Stimulated activated CD8-positive, alpha-beta memory T cell treated with anti-CD3 and anti-CD28 coated beads, Interleukin-4, amount 100 ng/mL, for 24 hours (primary cell): ENCODE measurements around the gene SOAT1.
"Not testable (repeated sequence)": the region's sequence is repeated elsewhere in the genome, so short reads cannot be mapped to it uniquely, and the experiment has no call there.

ENCODE experiments used
- DNase-seq: peaks from one replicate; pipeline ENCODE4 v3.0.0-alpha.2; 2020; ENCODE audit warnings: low read depth

SOAT1 gene

DNA sequence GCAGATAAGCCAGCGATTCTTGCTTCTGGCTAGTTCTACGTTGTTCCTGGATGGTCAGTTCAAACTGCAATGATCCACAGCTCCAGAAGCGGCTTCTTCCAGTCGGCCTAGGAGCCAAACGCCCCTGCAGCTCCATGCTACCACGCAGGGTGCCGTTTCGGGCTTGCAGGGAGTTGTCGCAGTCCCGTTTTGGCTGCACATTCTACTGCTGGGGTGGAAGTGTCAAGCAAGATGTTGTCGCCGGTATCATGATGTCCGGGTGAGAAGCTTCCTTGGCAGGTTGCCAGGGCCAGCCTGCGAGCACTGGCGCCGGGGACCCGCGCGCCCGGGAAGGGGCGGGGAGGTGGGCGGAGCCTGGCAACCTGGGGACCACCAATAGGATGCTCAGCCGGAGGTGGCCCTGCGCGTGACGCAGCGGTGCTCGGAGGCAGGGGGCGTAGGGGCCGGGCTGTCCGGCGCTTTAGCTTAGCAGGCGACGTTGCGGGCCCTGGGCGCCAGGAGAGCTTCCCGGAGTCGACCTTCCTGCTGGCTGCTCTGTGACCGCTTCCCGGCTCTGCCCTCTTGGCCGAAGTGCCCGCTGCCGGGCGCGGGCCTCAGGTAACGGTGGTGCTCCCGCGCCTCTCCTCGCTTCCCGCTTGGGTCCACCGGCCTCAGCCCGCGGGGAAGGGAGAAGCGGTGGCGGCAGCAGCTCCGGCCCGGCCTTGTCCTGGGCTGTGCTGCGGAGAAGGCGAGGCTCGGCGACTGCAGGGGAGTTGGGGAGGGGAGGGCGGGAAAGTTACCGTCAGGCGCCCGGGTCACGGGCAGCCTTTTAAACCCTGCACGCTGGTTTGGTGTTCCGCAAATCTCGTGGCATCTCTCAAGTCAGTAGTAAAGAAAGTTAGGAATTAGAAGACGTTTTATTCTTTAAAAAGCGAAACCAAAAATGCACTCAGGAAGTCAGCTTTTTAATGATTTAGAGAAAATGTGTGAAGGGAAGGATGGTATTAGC, at the start of gene SOAT1:
Gene SOAT1 (plus strand): TSS at position 458 of the 988 bp plus-strand sequence. CDS start 8,888 bp downstream, outside the sequence.
- peak; percentile 95 for DNase-seq

DNA sequence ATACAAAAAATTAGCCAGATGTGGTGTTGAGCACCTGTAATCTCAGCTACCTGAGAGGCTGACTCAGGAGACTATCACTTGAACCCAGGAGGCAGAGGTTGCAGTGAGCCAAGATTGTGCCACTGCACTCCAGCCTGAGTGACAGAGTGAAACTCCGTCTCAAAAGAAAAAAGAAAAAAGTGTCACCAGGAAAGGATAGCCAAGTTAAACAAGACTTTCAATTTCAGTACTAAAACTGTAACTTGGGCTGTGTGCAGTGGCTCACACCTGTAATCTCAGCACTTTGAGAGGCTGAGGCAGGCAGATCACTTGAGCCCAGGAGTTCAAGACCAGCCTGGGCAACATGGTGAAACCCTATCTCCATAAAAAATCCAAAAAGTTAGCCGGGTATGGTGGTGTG, 48.2 kb upstream of the SOAT1 start:
- not testable (repeated sequence) for DNase-seq

DNA sequence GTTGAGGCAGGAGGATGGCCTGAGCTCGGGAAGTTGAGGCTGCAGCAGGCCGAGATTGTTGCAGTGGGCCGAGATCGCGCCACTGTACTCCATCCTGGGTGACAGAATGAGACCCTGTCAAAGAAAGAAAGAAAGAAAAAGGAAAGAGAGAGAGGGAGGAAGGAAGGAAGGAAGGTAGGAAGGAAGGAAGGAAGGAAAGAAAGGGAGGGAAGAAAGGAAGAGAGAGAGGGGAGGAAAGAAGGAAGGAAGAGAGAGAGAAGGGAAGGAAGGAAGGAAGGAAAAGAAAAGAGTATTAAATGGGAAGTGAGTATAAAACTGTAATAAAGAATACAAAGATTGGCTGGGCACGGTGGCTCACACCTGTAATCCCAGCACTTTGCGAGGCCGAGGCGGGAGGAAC, 45.7 kb upstream of the SOAT1 start:
- DNase-seq: no peak

DNA sequence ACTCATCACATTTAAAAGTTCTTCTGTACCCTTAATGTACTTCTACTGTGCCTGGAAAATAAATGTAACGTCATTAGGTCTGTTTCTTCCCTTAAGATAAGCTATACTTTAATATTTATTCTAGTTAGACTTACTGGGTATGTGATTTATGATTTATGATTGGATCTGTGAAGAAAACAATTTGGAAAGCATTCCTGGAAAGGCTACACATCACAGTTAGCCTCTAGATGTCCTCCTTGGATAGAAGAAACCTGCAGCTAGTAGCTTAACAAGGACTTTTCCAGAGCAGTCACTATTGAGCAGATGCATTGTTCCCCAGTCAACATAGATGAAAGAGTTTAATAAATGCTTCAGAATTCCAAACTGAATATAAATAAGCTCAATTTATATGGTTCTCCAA, 41.9 kb upstream of the SOAT1 start:
- no peak for DNase-seq

DNA sequence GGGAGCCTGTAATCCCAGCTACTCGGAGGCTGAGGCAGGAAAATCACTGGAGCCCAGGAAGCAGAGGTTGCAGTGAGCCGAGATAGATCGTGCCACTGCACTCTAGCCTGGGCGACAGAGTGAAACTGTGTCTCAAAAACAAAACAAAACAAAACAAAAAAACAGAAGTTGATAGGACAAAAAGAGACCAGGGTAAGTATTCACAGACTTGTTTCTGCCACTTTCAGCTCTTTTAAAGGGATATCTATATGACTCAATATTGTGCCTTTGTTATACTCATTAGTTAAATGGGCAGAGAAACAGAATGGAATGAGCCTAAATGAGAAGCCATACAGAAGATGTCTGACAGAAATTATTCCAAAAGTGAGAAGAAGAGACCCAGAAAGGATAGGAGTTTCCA, 41.0 kb upstream of the SOAT1 start:
- no peak for DNase-seq

DNA sequence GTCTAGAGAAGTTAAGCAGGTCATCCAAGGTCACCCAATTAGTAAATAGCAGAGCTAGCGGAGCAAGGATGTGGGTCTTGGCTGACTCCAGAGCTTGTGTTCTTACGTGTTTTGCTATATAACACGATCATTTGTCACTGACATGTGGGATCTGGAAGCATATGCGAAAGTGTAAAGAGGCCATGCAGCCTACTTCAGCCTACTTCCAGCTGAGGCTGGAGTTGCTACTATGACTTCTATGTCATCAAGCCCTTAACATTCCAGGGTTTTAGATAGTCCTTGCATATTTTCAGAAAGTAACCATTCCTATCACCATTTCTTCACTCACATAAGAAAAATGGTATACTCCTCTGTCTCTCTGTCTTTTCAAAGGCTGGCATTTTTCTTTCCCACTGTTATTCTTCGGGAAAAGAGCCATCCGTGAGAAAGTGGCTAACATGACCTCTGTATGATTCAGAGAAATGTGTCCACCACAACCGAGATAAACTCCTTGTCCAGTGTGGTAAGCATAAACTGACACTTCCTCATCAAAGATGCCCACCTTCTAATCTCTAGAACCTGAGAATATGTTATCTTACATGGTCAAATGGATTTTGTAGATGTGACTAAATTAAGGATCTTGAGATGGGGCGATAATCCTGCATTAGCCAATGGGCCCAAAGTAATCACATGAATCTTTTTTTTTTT, 40.2 kb upstream of the SOAT1 start:
- no peak for DNase-seq

DNA sequence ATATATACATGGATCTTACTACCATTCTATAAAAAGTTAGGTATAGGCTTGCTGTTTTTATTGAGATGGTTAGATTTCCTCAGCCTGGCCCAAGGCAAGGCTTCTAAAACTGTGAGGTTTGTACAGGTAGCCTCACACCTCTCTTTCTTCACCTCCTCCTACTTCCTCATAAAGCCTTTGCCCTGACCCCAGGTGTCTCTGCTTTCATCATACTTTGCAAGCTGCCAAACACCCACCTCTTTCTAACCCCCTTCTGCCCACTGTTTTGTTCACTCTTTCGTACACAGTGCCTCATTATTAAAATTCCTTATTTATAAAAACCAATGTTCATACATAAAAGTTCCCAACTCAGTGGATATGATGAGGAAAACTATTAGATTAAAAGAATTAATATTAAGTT, 31.4 kb upstream of the SOAT1 start:
- DNase-seq: no peak

DNA sequence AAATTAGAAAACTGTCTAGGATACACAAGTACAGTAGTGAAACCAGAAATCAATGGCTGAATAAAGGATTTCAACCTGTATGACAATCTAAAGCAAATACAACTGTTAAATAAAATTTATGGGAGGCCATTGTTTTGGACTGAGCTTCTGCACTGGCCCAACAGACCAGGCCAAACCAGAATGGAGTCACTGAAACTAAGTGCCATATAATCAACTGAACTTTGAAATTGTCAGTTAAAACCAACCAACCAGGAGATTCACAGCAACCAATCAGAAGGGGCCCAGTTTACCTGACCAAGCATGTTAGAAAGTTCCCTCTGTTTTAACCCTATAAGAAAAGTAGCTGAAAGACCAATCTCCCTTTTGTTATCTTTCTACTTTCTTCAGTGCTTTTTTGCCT, 30.5 kb upstream of the SOAT1 start:
- no peak for DNase-seq

DNA sequence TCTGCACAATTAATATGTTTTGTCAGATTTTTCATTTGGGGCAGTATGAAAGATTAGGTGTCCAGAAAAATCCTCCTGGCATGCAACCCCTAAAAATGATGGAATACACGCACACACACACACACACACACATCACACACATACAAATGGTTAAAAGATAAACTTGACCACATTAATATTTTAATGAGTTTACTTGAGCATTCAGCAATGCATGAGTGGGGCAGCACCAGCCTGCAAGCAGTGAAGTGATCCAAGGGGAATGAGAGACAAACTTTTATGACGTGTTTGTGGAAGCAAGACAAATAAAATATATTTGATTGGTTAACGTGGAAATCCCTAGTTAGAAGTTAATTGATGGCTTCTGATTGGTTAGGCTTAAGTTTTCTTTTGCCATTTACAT, 29.1 kb upstream of the SOAT1 start:
- no peak for DNase-seq

DNA sequence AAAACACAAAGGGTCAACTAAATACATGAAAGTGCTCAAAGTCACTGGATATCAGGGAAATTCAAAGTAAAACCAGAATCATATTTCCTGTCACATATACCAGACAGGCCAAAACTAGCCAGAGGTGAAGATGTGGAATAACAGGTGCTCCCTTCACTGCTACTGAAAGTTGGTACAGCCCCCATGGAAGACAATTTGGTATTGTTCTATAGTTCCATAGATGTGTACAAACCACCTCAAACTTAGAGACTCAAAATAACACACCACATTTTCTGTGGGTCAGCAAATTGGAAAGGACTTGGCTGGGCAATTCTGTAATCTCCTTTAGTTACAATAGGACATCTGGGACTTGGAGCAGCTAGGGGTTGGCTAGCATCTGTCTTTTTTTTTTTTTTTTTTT, 24.5 kb upstream of the SOAT1 start:
- no peak for DNase-seq

DNA sequence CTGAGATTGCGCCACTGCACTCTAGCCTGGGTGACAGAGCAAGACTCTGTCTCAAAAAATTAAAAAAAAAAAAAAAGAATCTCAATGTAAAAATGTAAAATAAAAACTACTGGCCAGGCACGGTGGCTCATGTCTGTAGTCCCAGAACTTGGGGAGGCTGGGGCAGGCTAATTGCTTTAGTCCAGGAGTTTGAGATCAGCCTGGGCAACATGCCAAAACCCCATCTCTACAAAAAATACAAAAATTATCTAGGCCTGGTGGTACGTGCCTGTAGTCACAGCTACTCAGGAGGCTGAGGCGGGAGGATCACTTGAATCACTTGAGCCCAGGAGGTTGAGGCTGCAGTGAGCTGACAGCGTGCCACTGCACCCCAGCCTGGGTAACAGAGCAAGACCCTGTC, 19.2 kb upstream of the SOAT1 start:
- DNase-seq: not testable (repeated sequence)

DNA sequence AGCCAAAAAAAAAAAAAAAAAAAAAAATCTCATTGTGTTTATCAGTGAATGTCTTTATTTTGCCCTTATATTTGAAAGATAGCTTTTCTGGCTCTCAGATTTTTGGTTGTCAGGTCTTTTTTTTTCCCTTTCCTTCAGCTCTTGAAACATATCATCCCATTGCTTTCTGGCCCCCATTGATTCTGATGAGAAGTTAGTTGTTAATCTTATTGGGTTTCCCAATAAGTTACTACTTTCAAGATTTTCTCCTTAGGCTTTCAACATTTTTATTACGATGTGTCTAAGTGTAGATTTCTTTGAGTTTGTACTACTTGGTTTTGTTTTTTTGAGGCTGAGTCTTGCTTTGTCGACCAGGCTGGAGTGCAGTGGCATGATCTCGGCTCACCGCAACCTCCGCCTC, 14.7 kb upstream of the SOAT1 start:
- DNase-seq: no peak

DNA sequence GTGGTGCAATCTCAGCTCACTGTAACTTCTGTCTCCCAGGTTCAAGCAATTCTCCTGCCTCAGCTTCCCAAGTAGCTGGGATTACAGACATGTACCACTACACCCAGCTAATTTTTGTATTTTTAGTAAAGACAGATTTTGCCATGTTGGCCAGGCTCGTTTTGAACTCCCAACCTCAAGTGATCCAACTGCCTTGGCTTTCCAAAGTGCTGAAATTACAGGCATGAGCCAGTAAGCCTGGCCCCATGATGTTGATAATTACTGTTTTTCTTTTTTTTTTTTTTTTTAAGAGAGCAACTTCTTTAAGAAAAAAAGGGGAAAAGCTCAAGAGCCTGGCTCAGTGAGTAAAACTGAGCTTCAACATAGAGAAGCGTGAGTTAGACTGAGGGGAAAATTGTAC, 9.6 kb upstream of the SOAT1 start:
- DNase-seq: no peak

DNA sequence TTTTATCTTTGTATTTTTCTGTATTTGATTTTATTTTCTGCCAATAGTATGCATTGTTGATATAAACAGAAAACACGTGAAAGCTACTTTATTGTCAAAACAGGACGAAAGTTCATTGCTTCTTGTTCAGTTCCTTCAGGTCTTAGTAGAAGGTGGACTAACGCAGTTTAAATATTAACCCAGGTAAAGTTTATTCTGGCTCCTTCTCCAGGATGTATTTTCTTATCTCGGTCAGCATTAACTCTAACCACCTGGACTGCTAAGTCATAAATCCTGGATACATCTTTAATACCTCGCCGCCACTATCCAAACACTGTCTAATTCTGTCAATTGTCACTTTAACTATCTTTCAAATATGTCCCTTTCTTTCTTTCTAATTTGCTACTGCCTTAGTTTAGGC, 5.7 kb upstream of the SOAT1 start:
- DNase-seq: no peak

DNA sequence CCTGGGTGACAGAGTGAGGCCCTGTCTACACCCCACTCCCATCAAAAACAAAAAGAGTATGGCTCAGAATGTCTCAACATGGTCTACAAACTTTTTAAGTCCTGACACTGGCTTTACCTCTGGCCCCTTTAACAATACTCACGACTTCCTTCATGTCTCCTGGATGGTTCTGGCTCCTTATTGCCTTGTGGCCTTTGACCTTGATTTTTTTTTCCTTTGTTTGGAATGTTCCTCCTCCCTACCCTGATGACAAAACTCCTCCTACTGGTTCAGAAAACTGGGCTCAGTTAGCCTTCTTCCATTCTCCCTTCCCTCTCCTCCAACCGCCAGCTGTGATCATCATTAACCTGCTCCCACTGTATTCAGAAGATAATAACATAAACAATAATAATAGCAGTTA, 4.6 kb upstream of the SOAT1 start:
- no peak for DNase-seq

DNA sequence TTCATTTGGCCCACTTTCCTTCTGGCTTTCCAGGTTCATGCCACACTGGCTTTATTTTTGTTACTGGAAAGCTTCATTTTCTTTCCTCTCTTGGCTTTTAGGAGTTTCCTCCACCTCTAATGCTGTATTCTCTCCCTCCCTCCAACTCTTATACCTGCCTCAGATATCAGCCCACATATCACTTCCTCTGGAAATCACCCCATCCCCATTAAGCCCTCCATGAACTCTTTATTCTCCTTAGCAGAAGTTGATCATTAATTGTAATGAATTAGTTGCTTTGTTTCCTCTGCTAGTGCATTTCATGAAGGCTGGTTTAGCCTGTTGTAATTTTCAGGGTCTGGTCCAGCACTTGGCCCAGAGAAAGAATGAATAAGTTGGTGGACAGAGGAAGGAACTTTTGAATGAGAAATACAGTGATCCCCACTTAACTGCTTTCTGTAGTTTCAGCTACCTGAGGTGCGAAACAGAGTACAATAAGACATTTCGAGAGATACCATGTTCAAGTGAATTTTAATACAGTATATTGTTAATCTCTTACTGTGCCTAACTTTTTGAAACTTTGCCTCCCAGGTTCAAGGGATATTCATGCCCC, 1.7 kb downstream of the SOAT1 start:
- no peak for DNase-seq

DNA sequence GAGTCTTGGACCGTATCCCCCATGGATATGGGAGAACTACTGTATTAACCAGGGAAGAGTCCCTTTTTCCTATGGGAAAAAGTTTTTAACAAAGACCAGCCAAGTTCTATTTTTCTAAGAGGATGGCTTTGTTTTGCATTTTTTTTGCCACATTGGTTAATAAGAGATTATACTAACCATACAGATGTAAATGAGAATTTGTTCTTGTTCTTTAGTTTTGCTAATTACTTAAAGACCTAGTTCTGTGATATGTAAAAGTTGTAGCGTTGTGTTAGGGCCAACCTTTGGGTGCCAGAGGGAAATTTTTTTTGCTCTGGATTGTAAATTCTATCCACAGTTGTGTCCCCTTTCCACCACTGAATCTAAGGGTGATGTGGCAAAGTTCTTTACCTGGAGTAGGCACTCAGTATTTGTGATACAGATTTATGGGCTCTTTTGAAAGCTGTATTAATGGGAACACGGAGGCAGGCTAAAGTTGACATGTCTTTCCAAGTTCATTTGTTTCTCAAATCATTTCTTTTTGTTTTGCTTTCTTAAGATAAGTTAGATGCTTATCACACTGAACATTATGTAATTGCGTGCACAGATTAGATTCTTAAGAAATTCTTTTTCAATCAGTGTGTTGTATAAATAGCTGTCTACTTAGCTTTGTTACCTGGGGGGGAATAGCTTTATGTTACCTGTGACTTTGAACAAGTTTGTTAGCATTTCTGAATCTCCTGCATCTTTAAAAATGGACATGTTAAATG, 2.9 kb downstream of the SOAT1 start:
- no peak for DNase-seq

DNA sequence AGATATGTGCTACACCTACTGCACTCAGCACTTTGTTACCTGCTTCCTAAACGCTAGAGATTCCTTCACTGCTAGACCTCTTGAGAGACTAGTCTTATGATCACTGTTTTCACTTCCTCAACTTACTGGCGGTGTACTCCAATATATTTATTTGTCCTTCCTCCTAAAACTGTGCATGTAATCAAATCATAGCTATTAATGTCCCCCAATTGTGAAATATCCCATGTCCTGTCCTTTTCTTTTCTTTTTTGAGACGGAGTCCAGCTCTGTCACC, 3.4 kb downstream of the SOAT1 start:
- no peak for DNase-seq

DNA sequence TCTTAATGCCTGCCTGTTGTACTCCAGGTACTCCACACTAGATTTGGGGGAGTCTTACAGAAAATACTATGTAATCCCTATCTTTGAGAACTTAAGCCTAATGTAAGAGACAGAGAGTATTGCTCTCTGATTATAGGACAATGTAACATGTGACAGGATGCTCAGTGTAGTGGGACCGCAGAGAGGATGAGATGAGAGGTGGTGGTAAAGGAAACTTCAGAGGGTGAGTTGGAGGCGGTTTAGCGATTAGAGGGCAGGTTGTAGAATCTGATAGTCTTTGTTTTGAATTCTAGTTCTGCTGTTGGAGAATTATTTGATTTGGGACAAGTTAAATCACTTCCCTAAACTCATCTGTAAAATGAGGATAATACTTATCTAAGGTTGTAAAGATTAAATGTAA, 5.4 kb downstream of the SOAT1 start:
- DNase-seq: no peak

DNA sequence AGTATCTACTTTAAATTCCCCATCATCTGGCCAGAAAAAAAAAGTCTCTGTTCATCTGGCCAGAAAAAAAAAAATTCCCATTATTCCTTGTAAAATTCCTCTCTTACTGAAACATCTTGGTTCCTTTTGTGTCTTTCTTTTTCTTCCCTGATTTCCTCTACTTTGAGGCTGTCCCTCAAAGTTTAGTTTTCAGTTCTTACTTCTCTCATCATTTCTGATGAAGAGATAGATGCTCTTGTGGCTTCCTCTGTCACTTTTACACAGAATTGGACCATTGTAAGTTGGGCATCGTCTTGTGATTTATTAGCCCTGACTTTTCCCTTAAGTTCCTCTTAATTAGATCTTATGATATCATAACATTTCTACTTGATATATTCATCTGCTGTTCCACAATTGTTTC, 6.5 kb downstream of the SOAT1 start:
- no peak for DNase-seq

DNA sequence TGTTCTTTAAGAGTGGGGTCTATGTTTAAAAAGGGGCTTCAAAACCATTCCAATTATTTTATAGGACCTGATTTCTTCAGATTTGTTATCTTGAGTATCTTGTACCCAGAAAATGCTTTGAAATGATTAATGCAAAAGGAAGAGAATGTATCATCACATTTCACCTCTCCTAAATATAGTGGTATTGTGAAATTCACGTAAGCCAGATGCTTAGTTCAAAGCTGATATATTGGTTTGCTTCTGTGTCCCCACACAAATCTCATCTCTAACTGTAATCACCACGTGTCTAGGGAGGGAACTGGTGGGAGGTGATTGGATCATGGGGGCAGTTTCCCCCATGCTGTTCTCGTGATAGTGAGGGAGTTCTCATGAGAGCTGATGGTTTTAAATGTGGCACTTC, 8.5 kb downstream of the SOAT1 start:
- DNase-seq: no peak

DNA sequence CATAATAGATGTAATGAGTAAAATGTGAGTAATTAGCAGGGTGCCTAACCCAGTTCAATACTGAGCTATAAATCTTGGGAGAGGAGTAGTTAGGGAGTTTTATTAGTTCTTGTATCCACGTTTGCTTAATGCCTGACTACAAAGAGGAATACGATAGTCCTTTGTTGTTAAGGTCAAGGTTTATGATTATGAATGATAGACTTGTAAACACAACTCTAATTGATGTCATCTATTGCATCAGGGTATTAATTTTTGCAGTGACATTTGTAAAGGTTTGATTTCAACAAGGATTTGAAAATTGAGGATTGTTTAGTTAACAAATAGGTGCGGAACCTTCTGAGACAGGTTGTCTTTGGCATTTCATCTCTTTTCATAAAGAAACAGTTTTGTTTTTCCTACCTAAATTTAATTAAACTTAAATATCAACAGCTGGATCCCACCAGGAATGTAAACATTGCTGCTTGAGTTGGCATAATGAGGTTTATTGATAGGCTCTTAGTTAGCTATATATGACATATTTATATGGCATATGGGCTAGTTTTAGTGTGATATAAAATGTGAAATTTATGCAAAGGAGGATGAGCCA, 9.7 kb downstream of the SOAT1 start:
- DNase-seq: no peak
